GM12878 (cell line): ENCODE results near the gene SLCO3A1. TPM values are rescaled to one million over a fixed set of nuclear protein-coding genes. Genes with fewer than 3 reads are reported as not detected.
A peak's percentile ranks its signal among the peaks of the same experiment; 100 is the strongest.

ENCODE experiments used
- DPF2 ChIP-seq: fragments of 450-650 bp; IDR thresholded peaks from 2 replicates; pipeline ENCODE4 v1.6.1; 2017; ENCODE audit warnings: mild to moderate bottlenecking
- IKZF1 ChIP-seq: fragments of 450-650 bp; conservative IDR thresholded peaks from 2 replicates; pipeline ENCODE4 v1.6.1; 2017; ENCODE audit warnings: antibody characterized with exemption, mild to moderate bottlenecking
- MEF2A ChIP-seq: IDR thresholded peaks from 2 replicates; pipeline ENCODE4 v1.6.1; 2011; ENCODE audit warnings: low read depth, mild to moderate bottlenecking, low read length, moderate library complexity; ENCODE audit not compliant: insufficient read depth
- SREBF1 ChIP-seq: IDR thresholded peaks from 2 replicates; pipeline ENCODE4 v1.6.1; 2012; ENCODE audit warnings: mild to moderate bottlenecking, low read length
- SUPT20H ChIP-seq: IDR thresholded peaks from 2 replicates; pipeline ENCODE4 v1.6.1; 2011; ENCODE audit warnings: low read depth, mild to moderate bottlenecking, low read length, moderate library complexity, borderline replicate concordance; ENCODE audit not compliant: control insufficient read depth
- polyA plus RNA-seq, 11 experiments: library from polyadenylated mRNA; depleted of rRNA in 4 of 11; unstranded in 6 of 11; stranded (reverse) in 5 of 11; fragments of >200 nt; fragmentation: Nextera tagmentation in 4 of 11; fragmentation: Illumina TruSeq in 1 of 11; extraction: Ambion mirVana in 4 of 11; extraction: Trizol in 1 of 11; gene quantifications; 1 replicate in 1 of 11; 2 replicates in 10 of 11; pipeline versions ENCODE4 v1.2.1 to v1.2.3, GENCODE V29; 2011 to 2016; ENCODE audit warnings: inconsistent platforms in 2 of 11, missing spikeins in 2 of 11, low read depth in 1 of 11
- total RNA-seq, 4 experiments: library from RNA; depleted of rRNA in 3 of 4; stranded (reverse); fragments of >200 nt in 3 of 4; fragmentation: Illumina TruSeq in 1 of 4; extraction: Trizol in 1 of 4; gene quantifications; 2 replicates each; pipeline versions ENCODE4 v1.2.1 to v1.2.3, GENCODE V29; 2013 to 2021
- TF ChIP-seq, protein P1 (sequence below): fragments of 450-650 bp; IDR thresholded peaks from 2 replicates; pipeline ENCODE4 v1.6.1; 2017; ENCODE audit warnings: antibody characterized with exemption, mild to moderate bottlenecking, moderate library complexity
- TF ChIP-seq, protein P2 (sequence below): fragments of 450-650 bp; IDR thresholded peaks from 2 replicates; pipeline ENCODE4 v1.6.1; 2016; ENCODE audit warnings: mild to moderate bottlenecking
- TF ChIP-seq, protein P3 (sequence below): IDR thresholded peaks from 2 replicates; pipeline ENCODE4 v1.6.1; 2011; ENCODE audit warnings: low read depth, mild to moderate bottlenecking, low read length, moderate library complexity, borderline replicate concordance; ENCODE audit errors: extremely low read depth
- TF ChIP-seq, protein P4 (sequence below): fragments of 450-650 bp; IDR thresholded peaks from 2 replicates; pipeline ENCODE4 v1.6.1; 2016; ENCODE audit warnings: mild to moderate bottlenecking
- TF ChIP-seq, protein P5 (sequence below): fragments of 450-650 bp; IDR thresholded peaks from 2 replicates; pipeline ENCODE4 v1.6.1; 2017; ENCODE audit warnings: mild to moderate bottlenecking, low read depth, inconsistent platforms; ENCODE audit not compliant: poor library complexity, severe bottlenecking
- TF ChIP-seq, protein P6 (sequence below): fragments of 450-650 bp; IDR thresholded peaks from 2 replicates; pipeline ENCODE4 v1.6.1; 2017; ENCODE audit warnings: low read depth, mild to moderate bottlenecking, moderate library complexity

The SLCO3A1 gene
- total and polyA plus RNA-seq, 10 of the 15 experiments (the other 5 are each of a cell fraction or from before 2014, with no cell fraction given): 0.05 to 5.9 (median 0.31) TPM

DNA sequence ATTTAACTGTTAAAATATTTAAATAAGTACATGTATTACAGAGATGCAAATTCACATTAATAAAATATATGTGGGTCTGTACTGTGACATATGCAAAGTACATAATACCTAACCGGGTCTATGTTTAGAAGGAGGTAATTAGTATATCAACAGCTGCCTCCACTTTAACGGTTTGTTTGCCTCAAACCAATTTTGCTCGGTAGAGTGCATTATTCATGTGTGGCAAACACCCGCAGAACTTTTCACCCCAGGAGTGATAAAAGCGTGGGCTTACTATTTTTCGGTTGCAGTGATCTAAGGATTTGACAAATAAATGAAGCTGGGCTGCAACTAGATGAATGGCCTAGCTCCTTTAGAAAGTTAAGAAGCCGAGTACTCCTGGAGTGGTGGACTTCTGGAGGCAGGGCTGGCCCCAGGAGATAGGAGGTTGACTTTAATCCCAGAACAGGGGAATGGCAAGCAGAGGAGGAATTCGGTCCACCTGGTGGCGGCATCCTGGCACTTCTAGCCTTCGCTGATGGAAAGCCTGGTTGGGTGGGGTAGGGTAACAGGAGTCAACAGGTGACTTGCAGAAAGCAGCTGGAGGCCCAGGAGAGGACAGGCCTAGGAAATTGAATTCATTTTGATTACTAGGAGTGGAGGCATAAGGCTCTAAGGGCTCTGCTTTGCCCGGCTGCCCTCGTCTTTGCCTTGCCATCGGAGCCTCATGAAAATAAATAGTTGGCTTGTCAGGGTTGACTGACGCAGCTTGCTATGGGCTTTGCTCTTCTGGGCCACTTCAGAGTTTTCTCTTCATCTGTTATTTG lies 2.4 kb downstream of the SLCO3A1 start (continued):
- TF ChIP-seq IKZF1 (peak; percentile 81), MEF2A (peak; percentile 70; the same call in 1 of the 2 replicates), DPF2 (0 out of 2 replicates have a peak, but pooled peaks have one; percentile 61), SUPT20H (no peak), SREBF1 (peak; percentile 65)
- TF ChIP-seq, protein P1, sequence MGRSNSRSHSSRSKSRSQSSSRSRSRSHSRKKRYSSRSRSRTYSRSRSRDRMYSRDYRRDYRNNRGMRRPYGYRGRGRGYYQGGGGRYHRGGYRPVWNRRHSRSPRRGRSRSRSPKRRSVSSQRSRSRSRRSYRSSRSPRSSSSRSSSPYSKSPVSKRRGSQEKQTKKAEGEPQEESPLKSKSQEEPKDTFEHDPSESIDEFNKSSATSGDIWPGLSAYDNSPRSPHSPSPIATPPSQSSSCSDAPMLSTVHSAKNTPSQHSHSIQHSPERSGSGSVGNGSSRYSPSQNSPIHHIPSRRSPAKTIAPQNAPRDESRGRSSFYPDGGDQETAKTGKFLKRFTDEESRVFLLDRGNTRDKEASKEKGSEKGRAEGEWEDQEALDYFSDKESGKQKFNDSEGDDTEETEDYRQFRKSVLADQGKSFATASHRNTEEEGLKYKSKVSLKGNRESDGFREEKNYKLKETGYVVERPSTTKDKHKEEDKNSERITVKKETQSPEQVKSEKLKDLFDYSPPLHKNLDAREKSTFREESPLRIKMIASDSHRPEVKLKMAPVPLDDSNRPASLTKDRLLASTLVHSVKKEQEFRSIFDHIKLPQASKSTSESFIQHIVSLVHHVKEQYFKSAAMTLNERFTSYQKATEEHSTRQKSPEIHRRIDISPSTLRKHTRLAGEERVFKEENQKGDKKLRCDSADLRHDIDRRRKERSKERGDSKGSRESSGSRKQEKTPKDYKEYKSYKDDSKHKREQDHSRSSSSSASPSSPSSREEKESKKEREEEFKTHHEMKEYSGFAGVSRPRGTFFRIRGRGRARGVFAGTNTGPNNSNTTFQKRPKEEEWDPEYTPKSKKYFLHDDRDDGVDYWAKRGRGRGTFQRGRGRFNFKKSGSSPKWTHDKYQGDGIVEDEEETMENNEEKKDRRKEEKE: no peak
- TF ChIP-seq, protein P2, sequence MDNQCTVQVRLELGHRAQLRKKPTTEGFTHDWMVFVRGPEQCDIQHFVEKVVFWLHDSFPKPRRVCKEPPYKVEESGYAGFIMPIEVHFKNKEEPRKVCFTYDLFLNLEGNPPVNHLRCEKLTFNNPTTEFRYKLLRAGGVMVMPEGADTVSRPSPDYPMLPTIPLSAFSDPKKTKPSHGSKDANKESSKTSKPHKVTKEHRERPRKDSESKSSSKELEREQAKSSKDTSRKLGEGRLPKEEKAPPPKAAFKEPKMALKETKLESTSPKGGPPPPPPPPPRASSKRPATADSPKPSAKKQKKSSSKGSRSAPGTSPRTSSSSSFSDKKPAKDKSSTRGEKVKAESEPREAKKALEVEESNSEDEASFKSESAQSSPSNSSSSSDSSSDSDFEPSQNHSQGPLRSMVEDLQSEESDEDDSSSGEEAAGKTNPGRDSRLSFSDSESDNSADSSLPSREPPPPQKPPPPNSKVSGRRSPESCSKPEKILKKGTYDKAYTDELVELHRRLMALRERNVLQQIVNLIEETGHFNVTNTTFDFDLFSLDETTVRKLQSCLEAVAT: peak; percentile 86
- TF ChIP-seq, protein P3, sequence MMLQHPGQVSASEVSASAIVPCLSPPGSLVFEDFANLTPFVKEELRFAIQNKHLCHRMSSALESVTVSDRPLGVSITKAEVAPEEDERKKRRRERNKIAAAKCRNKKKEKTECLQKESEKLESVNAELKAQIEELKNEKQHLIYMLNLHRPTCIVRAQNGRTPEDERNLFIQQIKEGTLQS: no peak
- TF ChIP-seq, protein P4, sequence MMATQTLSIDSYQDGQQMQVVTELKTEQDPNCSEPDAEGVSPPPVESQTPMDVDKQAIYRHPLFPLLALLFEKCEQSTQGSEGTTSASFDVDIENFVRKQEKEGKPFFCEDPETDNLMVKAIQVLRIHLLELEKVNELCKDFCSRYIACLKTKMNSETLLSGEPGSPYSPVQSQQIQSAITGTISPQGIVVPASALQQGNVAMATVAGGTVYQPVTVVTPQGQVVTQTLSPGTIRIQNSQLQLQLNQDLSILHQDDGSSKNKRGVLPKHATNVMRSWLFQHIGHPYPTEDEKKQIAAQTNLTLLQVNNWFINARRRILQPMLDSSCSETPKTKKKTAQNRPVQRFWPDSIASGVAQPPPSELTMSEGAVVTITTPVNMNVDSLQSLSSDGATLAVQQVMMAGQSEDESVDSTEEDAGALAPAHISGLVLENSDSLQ: no peak
- TF ChIP-seq, protein P5, sequence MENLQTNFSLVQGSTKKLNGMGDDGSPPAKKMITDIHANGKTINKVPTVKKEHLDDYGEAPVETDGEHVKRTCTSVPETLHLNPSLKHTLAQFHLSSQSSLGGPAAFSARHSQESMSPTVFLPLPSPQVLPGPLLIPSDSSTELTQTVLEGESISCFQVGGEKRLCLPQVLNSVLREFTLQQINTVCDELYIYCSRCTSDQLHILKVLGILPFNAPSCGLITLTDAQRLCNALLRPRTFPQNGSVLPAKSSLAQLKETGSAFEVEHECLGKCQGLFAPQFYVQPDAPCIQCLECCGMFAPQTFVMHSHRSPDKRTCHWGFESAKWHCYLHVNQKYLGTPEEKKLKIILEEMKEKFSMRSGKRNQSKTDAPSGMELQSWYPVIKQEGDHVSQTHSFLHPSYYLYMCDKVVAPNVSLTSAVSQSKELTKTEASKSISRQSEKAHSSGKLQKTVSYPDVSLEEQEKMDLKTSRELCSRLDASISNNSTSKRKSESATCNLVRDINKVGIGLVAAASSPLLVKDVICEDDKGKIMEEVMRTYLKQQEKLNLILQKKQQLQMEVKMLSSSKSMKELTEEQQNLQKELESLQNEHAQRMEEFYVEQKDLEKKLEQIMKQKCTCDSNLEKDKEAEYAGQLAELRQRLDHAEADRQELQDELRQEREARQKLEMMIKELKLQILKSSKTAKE: peak; percentile 81
- TF ChIP-seq, protein P6, sequence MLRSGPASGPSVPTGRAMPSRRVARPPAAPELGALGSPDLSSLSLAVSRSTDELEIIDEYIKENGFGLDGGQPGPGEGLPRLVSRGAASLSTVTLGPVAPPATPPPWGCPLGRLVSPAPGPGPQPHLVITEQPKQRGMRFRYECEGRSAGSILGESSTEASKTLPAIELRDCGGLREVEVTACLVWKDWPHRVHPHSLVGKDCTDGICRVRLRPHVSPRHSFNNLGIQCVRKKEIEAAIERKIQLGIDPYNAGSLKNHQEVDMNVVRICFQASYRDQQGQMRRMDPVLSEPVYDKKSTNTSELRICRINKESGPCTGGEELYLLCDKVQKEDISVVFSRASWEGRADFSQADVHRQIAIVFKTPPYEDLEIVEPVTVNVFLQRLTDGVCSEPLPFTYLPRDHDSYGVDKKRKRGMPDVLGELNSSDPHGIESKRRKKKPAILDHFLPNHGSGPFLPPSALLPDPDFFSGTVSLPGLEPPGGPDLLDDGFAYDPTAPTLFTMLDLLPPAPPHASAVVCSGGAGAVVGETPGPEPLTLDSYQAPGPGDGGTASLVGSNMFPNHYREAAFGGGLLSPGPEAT: peak; percentile 70
